ENCODE results near the gene IGFLR1. TPM values are rescaled to one million over a fixed set of nuclear protein-coding genes. Genes with fewer than 3 reads are reported as not detected.

Gene IGFLR1
- total RNA-seq, 4 donors from 2014 or later, result 1.4 to 11.3 (median 5.1) TPM

DNA sequence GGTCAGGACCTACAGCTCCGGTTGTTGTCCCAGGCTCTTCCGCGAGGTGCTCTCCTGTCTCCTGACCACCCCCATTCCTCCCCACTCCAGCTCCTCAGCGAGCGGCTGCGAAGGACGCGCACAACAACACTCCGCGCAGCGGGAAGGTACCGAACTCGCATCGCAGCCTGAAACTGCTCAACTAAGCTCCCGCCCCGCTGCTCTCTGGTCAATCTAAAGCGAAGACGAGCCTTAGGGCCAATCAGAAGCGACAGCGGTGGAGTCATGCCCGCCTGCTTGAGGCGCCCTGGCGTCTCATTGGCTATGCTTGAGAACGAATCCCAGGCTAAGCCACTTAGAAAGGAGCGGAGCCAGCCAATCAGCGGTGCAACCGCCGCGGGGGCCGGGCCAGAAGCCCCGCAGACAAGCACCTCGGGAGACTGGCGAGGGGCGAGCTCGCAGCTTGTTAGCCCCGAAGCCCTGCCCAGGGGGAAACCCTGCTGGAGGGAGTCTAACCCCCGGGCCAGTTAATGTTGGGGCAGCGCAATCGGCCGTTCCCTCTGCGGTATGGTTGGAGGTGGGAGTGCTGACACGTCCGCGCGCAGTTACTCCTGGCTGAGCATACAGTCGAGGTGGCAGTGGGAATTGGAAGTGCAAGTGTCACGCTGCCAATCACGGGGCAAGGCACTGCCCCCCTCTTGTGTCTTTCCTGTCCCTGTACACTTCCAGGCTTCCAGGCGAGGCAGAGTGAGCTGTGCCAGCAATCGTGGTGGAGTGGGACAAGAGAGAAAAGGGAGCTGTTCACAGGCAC is 39.8 kb downstream of the IGFLR1 start:
- peak; percentile 97 to 99 for DNase-seq (ENCODE audit: low spot score in 2 of 2)
- TF ChIP-seq, protein P1, sequence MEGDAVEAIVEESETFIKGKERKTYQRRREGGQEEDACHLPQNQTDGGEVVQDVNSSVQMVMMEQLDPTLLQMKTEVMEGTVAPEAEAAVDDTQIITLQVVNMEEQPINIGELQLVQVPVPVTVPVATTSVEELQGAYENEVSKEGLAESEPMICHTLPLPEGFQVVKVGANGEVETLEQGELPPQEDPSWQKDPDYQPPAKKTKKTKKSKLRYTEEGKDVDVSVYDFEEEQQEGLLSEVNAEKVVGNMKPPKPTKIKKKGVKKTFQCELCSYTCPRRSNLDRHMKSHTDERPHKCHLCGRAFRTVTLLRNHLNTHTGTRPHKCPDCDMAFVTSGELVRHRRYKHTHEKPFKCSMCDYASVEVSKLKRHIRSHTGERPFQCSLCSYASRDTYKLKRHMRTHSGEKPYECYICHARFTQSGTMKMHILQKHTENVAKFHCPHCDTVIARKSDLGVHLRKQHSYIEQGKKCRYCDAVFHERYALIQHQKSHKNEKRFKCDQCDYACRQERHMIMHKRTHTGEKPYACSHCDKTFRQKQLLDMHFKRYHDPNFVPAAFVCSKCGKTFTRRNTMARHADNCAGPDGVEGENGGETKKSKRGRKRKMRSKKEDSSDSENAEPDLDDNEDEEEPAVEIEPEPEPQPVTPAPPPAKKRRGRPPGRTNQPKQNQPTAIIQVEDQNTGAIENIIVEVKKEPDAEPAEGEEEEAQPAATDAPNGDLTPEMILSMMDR (IDR thresholded peaks at IDR 0.05), result peak in 1 of 3 donors; percentile 12
- TF ChIP-seq POLR2A (IDR thresholded peaks at IDR 0.05), result no peak
- intact Hi-C loops (cut with DNase I; ENCODE audit: low total_unique reads), result no loop called here
- 0% methylated on average over 41 to 42 of the region's 50 CpGs for WGBS, 2 donors
- peak overlapping the region; percentile 33 for H3K4me3 ChIP-seq (ENCODE audit: low read depth, poor library complexity, severe bottlenecking)

- WGBS, 2 donors, result 52 to 68% methylated on average over 4 of the region's 4 CpGs
- no peak for DNase-seq (ENCODE audit: low spot score in 2 of 2)
- intact Hi-C loops (cut with DNase I; ENCODE audit: low total_unique reads), result loop anchor here (10.0 kb wide), 1 partner anchor 238 kb away; the partner anchor contains the start of gene LRFN3
- no peak for TF ChIP-seq POLR2A (IDR thresholded peaks at IDR 0.05)
- TF ChIP-seq, protein P1 (IDR thresholded peaks at IDR 0.05), result no peak
- H3K4me3 ChIP-seq (ENCODE audit: low read depth, poor library complexity, severe bottlenecking), result no peak overlapping the region
Observed at GRCh38 chr19:35696835-35697234, 45.4 kb downstream of the IGFLR1 start.

- no peak for DNase-seq (ENCODE audit: low spot score in 2 of 2)
- TF ChIP-seq POLR2A (IDR thresholded peaks at IDR 0.05), result no peak
- TF ChIP-seq, protein P1 (IDR thresholded peaks at IDR 0.05), result no peak
- WGBS, 2 donors, result 84 to 85% methylated on average over 2 of the region's 2 CpGs
- no peak overlapping the region for H3K4me3 ChIP-seq (ENCODE audit: low read depth, poor library complexity, severe bottlenecking)
- intact Hi-C loops (cut with DNase I; ENCODE audit: low total_unique reads), result loop anchor here (10.0 kb wide), 1 partner anchor 239 kb away; the partner anchor contains the start of gene LRFN3
Observed at GRCh38 chr19:35695895-35696422, 46.3 kb downstream of the IGFLR1 start.

- TF ChIP-seq, protein P1 (IDR thresholded peaks at IDR 0.05), result peak in 2 of 3 donors; percentile 5 to 98
- TF ChIP-seq POLR2A (IDR thresholded peaks at IDR 0.05), result no peak
- H3K4me3 ChIP-seq (ENCODE audit: low read depth, poor library complexity, severe bottlenecking), result no peak overlapping the region
- intact Hi-C loops (cut with DNase I; ENCODE audit: low total_unique reads), result loop anchor here (10.0 kb wide), 1 partner anchor 241 kb away; the partner anchor contains the start of gene LRFN3
- 26 to 33% methylated on average over 8 of the region's 8 CpGs for WGBS, 2 donors
- peak; percentile 72 to 96 for DNase-seq (ENCODE audit: low spot score in 2 of 2)
Observed at GRCh38 chr19:35693835-35694599, 48.2 kb downstream of the IGFLR1 start.

DNA sequence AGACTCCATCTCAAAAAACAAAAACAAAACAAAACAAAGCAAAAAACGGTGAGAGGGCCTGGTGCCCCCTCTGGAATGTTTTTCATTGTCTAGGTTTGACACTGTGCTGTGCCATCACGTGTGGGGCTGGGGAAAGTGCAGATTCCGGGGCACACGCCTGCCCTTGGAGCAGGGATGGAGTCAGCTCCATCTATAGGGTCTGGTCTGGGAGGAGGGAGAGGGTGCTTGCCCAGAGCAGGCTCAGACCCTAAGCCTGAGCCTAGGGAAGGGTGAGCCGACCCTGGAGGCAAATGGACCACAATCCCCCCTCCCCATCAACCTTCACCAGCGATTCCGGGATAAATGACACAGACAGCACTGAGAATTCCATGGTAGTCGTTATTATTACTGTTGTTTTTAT is 48.8 kb downstream of the IGFLR1 start:
- 15 to 17% methylated on average over 8 of the region's 8 CpGs for WGBS, 2 donors
- H3K4me3 ChIP-seq (ENCODE audit: low read depth, poor library complexity, severe bottlenecking), result no peak overlapping the region
- no peak for TF ChIP-seq POLR2A (IDR thresholded peaks at IDR 0.05)
- TF ChIP-seq, protein P1 (IDR thresholded peaks at IDR 0.05), result no peak
- intact Hi-C loops (cut with DNase I; ENCODE audit: low total_unique reads), result loop anchor here (10.0 kb wide), 1 partner anchor 241 kb away; the partner anchor contains the start of gene LRFN3
- DNase-seq (ENCODE audit: low spot score in 2 of 2), result no peak
